WTC11 (cell line): Measurements from ENCODE around the gene EVI5L. TPM values are rescaled to one million over a fixed set of nuclear protein-coding genes. Genes with fewer than 3 reads are reported as not detected.
A peak's percentile ranks its signal among the peaks of the same experiment; 100 is the strongest.

Experiments used
- ATAC-seq: fragments of 200-7000 bp; cut with Tn5 transposase; 2 replicates; pipeline ENCODE4 v1.10.0; 2021; ENCODE audit warnings: mild to moderate bottlenecking, moderate library complexity
- CTCF ChIA-PET: fragments of 300-600 bp; sonication (Branson Sonifier 250); formaldehyde crosslinking; loops from one replicate; lab custom pipeline; 2021; ENCODE audit warnings: antibody characterized with exemption; lab: Charles Lee
- POLR2A ChIA-PET: fragments of 350-600 bp; sonication (Branson Sonifier 250); formaldehyde crosslinking; loops from one replicate; lab custom pipeline; 2021; ENCODE audit warnings: antibody characterized with exemption; lab: Charles Lee
- DNase-seq: peaks from one replicate; pipeline ENCODE4 v3.0.0; 2021; ENCODE audit warnings: low spot score
- H3K27ac Mint-ChIP-seq: 2 replicates; pipeline ENCODE4 v1.8.0; 2021; ENCODE audit warnings: mixed read lengths
- H3K27me3 Mint-ChIP-seq: 2 replicates; pipeline ENCODE4 v1.8.0; 2021; ENCODE audit warnings: low read depth, mild to moderate bottlenecking, moderate library complexity, mixed read lengths
- H3K36me3 Mint-ChIP-seq: 2 replicates; pipeline ENCODE4 v1.8.0; 2021; ENCODE audit warnings: mixed read lengths
- H3K4me1 Mint-ChIP-seq: 2 replicates; pipeline ENCODE4 v1.8.0; 2022; ENCODE audit warnings: mixed read lengths
- H3K4me3 Mint-ChIP-seq: 2 replicates; pipeline ENCODE4 v1.8.0; 2021; ENCODE audit warnings: mild to moderate bottlenecking, moderate library complexity, mixed read lengths
- H3K9me3 Mint-ChIP-seq: 2 replicates; pipeline ENCODE4 v1.8.0; 2021; ENCODE audit warnings: mixed read lengths
- ATF1 ChIP-seq: sonication (generic); formaldehyde crosslinking; IDR thresholded peaks from 2 replicates; pipeline ENCODE4 v1.8.1; 2023; ENCODE audit warnings: mild to moderate bottlenecking, moderate library complexity, missing genetic modification reagents
- ELF4 ChIP-seq: sonication (generic); formaldehyde crosslinking; IDR thresholded peaks from 2 replicates; pipeline ENCODE4 v1.8.1; 2022; ENCODE audit warnings: low read depth, mild to moderate bottlenecking, moderate library complexity, missing genetic modification reagents
- EMX1 ChIP-seq: fragments of 250-450 bp; sonication (Bioruptor Pico); IDR thresholded peaks from 2 replicates; pipeline ENCODE4 v1.8.0; 2021; ENCODE audit warnings: mild to moderate bottlenecking
- FOXK1 ChIP-seq: sonication (generic); formaldehyde crosslinking; IDR thresholded peaks from 2 replicates; pipeline ENCODE4 v1.8.0; 2022; ENCODE audit warnings: mild to moderate bottlenecking, moderate library complexity, missing genetic modification reagents
- GRHL2 ChIP-seq: fragments of 250-450 bp; sonication (Bioruptor Pico); IDR thresholded peaks from 2 replicates; pipeline ENCODE4 v1.8.0; 2022; ENCODE audit warnings: mild to moderate bottlenecking, moderate library complexity; ENCODE audit not compliant: insufficient replicate concordance, severe bottlenecking
- MXD4 ChIP-seq: fragments of 250-450 bp; sonication (Bioruptor Pico); IDR thresholded peaks from 2 replicates; pipeline ENCODE4 v1.8.0; 2021; ENCODE audit warnings: mild to moderate bottlenecking, moderate library complexity, borderline replicate concordance
- NFYB ChIP-seq: sonication (generic); formaldehyde crosslinking; conservative IDR thresholded peaks from 2 replicates; pipeline ENCODE4 v1.8.0; 2022; ENCODE audit warnings: low read depth, missing genetic modification reagents
- SOX15 ChIP-seq: fragments of 250-450 bp; sonication (Bioruptor Pico); IDR thresholded peaks from 2 replicates; pipeline ENCODE4 v1.9.0; 2021; ENCODE audit warnings: mild to moderate bottlenecking
- SP1 ChIP-seq: sonication (generic); formaldehyde crosslinking; conservative IDR thresholded peaks from 2 replicates; pipeline ENCODE4 v1.8.1; 2022; ENCODE audit warnings: missing genetic modification reagents
- TEAD4 ChIP-seq: sonication (generic); formaldehyde crosslinking; IDR thresholded peaks from 2 replicates; pipeline ENCODE4 v1.8.0; 2022; ENCODE audit warnings: mild to moderate bottlenecking, missing genetic modification reagents
- TP53 ChIP-seq: sonication (generic); formaldehyde crosslinking; IDR thresholded peaks from 2 replicates; pipeline ENCODE4 v1.8.1; 2023; ENCODE audit warnings: mild to moderate bottlenecking, missing genetic modification reagents
- ZNF219 ChIP-seq: sonication (generic); formaldehyde crosslinking; IDR thresholded peaks from 2 replicates; pipeline ENCODE4 v1.8.0; 2023; ENCODE audit warnings: missing genetic modification reagents, mild to moderate bottlenecking, borderline replicate concordance
- ZNF263 ChIP-seq: sonication (generic); formaldehyde crosslinking; IDR thresholded peaks from 2 replicates; pipeline ENCODE4 v1.8.1; 2022; ENCODE audit warnings: low read depth, mild to moderate bottlenecking, moderate library complexity, missing genetic modification reagents
- ZNF671 ChIP-seq: fragments of 250-450 bp; sonication (Bioruptor Pico); IDR thresholded peaks from 2 replicates; pipeline ENCODE4 v1.8.0; 2021; ENCODE audit warnings: mild to moderate bottlenecking
- total RNA-seq: library from RNA; stranded (reverse); gene quantifications from 3 replicates; pipeline ENCODE4 v1.2.3, GENCODE V29; 2021
- TF ChIP-seq, protein P1 (sequence below): sonication (generic); formaldehyde crosslinking; conservative IDR thresholded peaks from 2 replicates; pipeline ENCODE4 v1.8.1; 2022; ENCODE audit warnings: mild to moderate bottlenecking, missing genetic modification reagents
- TF ChIP-seq, protein P2 (sequence below): sonication (generic); formaldehyde crosslinking; IDR thresholded peaks from 2 replicates; pipeline ENCODE4 v1.8.0; 2022; ENCODE audit warnings: mild to moderate bottlenecking, missing genetic modification reagents
- TF ChIP-seq, protein P3 (sequence below): sonication (generic); formaldehyde crosslinking; IDR thresholded peaks from 2 replicates; pipeline ENCODE4 v1.8.1; 2022; ENCODE audit warnings: low read depth, mild to moderate bottlenecking, moderate library complexity, missing genetic modification reagents, borderline replicate concordance
- TF ChIP-seq, protein P4 (sequence below): sonication (generic); formaldehyde crosslinking; IDR thresholded peaks from 2 replicates; pipeline ENCODE4 v1.8.0; 2022; ENCODE audit warnings: mild to moderate bottlenecking, missing genetic modification reagents

EVI5L gene
- total RNA-seq, 1 experiment from 2014 or later: 10.5 TPM

DNA sequence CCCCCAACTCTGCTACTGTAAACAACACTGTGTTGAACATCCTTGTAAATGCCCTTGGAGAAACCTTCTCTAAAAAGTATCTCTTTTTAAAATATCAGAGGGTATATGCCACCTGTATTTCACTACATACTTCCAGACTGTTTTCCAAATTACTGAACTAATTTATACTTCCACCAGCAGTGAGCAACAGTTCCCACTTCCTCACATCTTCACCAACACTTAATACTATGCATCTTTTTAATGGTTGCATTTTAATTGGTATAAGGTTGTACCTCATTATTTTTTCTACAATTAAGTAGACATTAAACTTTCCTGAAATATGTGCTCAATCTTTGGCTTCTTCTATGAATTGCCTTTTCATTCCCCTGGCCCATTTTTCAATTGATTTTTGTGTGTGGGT lies 45.2 kb upstream of the EVI5L start (continued):
- no peak for TF ChIP-seq ZNF219
- TF ChIP-seq, protein P1, sequence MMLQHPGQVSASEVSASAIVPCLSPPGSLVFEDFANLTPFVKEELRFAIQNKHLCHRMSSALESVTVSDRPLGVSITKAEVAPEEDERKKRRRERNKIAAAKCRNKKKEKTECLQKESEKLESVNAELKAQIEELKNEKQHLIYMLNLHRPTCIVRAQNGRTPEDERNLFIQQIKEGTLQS (CRISPR knock-in tag): no peak

DNA sequence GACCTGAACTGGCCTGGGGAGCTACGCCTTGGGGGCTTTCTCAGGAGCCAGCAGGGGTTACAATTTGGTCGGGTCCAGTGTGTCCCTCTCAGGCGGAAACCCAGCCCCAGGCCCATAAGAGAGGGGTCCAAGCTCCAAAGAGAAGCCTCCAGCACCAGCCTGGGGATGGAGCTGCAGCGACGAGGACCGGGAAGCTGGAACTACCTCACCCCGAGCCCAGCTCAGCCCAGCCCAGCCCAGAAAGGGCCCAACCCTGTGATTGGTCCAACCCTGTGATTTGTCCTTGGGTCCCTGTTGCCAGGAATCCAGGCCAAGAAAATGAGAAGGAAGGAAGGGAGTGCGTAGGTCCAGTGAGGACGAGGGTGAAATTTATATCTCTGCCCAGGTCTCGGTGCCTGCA lies 42.9 kb upstream of the EVI5L start:
- no peaks in the 10 kb centered on the region for H3K36me3 Mint-ChIP-seq
- H3K9me3 Mint-ChIP-seq: peaks cover 6% of the 10 kb centered on the region
- ChIA-PET CTCF (interaction anchor here (1.0 to 3.4 kb wide), 7 partner anchors 12 to 219 kb away, joined by 3 to 37 read pairs (median 4); partner anchors contain the start of gene TRAPPC5), POLR2A (interaction anchor here (1.1 kb wide), 1 partner anchor 74 kb away, joined by 3 read pairs; no protein-coding TSS in a partner anchor)
- H3K4me1 Mint-ChIP-seq: peaks cover 8% of the 10 kb centered on the region
- TF ChIP-seq, protein P2, sequence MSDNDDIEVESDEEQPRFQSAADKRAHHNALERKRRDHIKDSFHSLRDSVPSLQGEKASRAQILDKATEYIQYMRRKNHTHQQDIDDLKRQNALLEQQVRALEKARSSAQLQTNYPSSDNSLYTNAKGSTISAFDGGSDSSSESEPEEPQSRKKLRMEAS: no peak
- TF ChIP-seq ELF4 (CRISPR knock-in tag) (no peak), ZNF263 (no peak), NFYB (CRISPR knock-in tag) (0 out of 2 replicates have a peak, but pooled peaks have one; percentile 44), SOX15 (CRISPR knock-in tag) (no peak)
- TF ChIP-seq, protein P3, sequence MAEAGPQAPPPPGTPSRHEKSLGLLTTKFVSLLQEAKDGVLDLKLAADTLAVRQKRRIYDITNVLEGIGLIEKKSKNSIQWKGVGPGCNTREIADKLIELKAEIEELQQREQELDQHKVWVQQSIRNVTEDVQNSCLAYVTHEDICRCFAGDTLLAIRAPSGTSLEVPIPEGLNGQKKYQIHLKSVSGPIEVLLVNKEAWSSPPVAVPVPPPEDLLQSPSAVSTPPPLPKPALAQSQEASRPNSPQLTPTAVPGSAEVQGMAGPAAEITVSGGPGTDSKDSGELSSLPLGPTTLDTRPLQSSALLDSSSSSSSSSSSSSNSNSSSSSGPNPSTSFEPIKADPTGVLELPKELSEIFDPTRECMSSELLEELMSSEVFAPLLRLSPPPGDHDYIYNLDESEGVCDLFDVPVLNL (CRISPR knock-in tag): no peak
- DNase-seq (peak; percentile 57), ATAC-seq (peak; percentile 50)
- H3K27me3 Mint-ChIP-seq: peaks cover 78% of the 10 kb centered on the region
- H3K27ac Mint-ChIP-seq: no peak overlapping the region
- H3K4me3 Mint-ChIP-seq: peak overlapping the region; percentile 63

DNA sequence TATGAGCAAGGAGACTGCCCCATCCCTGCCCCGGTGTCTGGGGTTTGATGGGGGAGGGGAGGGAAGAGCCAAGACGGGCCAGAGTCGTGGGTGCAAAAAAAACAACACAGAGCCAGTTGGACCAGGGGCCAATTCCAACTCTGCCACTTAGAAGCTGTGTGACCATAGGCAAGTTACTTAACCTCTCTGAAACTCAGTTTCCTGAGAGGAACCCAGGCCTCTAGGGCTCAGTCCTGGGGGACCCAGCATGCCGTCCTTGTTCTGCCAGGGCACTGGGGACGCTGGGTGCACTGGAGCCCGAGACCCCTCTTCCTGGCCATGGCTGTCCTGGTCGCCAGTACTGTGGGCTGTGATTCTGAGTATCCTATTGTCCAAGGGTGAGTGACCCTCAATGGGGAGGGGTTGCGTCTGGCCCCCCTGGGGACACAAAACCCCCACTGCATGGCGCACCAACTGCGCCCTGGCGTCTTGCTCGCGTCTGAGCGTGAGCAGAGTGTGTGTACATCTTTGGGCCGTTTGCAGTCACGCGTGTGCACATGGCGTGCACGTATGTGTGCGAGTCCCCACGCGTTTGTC lies 42.3 kb upstream of the EVI5L start:
- H3K4me1 Mint-ChIP-seq: peaks cover 12% of the 10 kb centered on the region

DNA sequence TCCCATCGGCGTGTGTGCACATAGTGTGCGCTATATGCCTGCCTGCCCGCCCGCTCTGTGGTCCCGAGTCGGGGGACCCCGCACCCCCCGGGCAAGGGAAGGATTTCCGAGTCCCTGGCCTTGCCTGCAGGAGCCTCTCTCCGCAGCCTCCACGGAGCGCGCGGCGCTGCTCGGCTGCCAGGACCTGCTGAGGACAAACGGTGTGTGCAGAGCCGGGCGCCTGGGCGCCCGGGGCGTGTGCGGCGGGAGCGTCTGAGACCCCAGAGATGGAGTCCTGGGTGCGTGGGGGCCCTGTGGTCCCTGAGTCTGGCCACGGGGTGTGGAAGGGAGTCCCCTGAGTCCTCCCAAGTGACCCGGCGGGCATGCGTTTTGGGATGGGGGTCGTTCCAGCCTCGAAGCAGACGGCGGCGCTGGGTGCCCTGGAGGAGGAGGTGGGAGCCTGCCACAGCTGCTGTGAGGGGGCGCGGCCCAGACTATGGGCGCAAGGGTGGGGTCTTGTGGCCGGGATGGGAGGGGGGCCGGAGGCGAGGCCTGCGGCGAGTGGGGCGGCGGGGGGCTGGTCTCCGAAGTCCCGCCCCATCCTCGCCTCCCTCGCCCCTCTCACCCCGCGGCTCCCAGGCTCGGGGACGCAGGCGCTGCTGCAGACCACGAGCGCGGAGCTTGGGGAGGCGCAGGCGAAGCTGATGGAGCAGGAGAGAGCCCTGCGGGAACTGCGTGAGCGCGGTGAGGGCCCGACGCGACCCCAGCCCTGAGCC lies 41.7 kb upstream of the EVI5L start:
- ATAC-seq: peak; percentile 39
- Mint-ChIP-seq H3K4me1 (peaks cover 12% of the 10 kb centered on the region), H3K36me3 (no peaks in the 10 kb centered on the region), H3K27ac (no peak overlapping the region), H3K9me3 (peaks cover 12% of the 10 kb centered on the region), H3K27me3 (peaks cover 74% of the 10 kb centered on the region), H3K4me3 (peak overlapping the region; percentile 76)
- peak; percentile 36 for DNase-seq
- TF ChIP-seq EMX1 (CRISPR knock-in tag): no peak
- TF ChIP-seq ZNF671 (CRISPR knock-in tag): no peak
- TF ChIP-seq, protein P4, sequence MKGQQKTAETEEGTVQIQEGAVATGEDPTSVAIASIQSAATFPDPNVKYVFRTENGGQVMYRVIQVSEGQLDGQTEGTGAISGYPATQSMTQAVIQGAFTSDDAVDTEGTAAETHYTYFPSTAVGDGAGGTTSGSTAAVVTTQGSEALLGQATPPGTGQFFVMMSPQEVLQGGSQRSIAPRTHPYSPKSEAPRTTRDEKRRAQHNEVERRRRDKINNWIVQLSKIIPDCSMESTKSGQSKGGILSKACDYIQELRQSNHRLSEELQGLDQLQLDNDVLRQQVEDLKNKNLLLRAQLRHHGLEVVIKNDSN (CRISPR knock-in tag): no peak
- no peak for TF ChIP-seq MXD4 (CRISPR knock-in tag)
- no peak for TF ChIP-seq GRHL2 (CRISPR knock-in tag)
- 0 out of 2 replicates have a peak, but pooled peaks have one; percentile 16 for TF ChIP-seq SP1 (CRISPR knock-in tag)
- no peak for TF ChIP-seq ATF1 (CRISPR knock-in tag)
- TF ChIP-seq FOXK1 (CRISPR knock-in tag): no peak
- ChIA-PET CTCF (interaction anchor here (0.6 to 3.4 kb wide), 4 partner anchors 11 to 719 kb away, joined by 3 to 37 read pairs (median 11); partner anchors contain the start of gene TRAPPC5), POLR2A (interaction anchor here (0.6 to 0.7 kb wide), 2 partner anchors 24 to 115 kb away, joined by 3 read pairs; no protein-coding TSS in a partner anchor)

More for the DNA sequence above, 42.3 kb upstream of the EVI5L start:
- ATAC-seq (no peak), DNase-seq (no peak)
- Mint-ChIP-seq H3K4me3 (peak overlapping the region; percentile 63), H3K36me3 (no peaks in the 10 kb centered on the region), H3K27me3 (peaks cover 80% of the 10 kb centered on the region), H3K27ac (no peak overlapping the region), H3K9me3 (peaks cover 12% of the 10 kb centered on the region)
- POLR2A ChIA-PET: interaction anchor here (1.1 kb wide), 1 partner anchor 73 kb away, joined by 3 read pairs; no protein-coding TSS in a partner anchor
- TF ChIP-seq TP53 (CRISPR knock-in tag) (no peak), TEAD4 (CRISPR knock-in tag) (no peak)
- TF ChIP-seq, protein P2: 0 out of 2 replicates have a peak, but pooled peaks have one; percentile 42
- CTCF ChIA-PET: interaction anchor here (1.0 to 3.4 kb wide), 7 partner anchors 12 to 219 kb away, joined by 3 to 37 read pairs (median 4); partner anchors contain the start of gene TRAPPC5
